ENCODE results near the gene ATP9B. TPM values are rescaled to one million over a fixed set of nuclear protein-coding genes. Genes with fewer than 3 reads are reported as not detected.

ATP9B gene
- total RNA-seq, 1 donor, result 35.4 TPM

DNA sequence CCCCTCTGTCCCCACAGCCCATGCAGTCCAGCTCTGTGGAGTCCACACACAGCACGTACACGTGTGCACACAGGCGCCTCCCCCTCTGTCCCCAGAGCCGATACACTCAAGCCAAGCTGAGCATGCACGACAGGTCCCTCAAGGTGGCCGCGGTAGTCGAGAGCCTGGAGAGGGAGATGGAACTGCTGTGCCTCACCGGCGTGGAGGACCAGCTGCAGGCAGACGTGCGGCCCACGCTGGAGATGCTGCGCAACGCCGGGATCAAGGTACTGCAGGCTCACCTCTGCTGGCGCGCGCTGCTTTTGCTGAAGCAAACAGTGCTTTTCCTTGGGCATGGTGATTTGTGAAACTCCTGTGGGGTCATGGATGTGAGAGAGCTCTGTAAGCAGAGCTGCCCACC lies 268.0 kb downstream of the ATP9B start:
- no peak for DNase-seq (ENCODE audit: low read depth)
- no peak overlapping the region for H3K4me3 ChIP-seq (ENCODE audit: low read depth, low read length)
- TF ChIP-seq, protein P1, sequence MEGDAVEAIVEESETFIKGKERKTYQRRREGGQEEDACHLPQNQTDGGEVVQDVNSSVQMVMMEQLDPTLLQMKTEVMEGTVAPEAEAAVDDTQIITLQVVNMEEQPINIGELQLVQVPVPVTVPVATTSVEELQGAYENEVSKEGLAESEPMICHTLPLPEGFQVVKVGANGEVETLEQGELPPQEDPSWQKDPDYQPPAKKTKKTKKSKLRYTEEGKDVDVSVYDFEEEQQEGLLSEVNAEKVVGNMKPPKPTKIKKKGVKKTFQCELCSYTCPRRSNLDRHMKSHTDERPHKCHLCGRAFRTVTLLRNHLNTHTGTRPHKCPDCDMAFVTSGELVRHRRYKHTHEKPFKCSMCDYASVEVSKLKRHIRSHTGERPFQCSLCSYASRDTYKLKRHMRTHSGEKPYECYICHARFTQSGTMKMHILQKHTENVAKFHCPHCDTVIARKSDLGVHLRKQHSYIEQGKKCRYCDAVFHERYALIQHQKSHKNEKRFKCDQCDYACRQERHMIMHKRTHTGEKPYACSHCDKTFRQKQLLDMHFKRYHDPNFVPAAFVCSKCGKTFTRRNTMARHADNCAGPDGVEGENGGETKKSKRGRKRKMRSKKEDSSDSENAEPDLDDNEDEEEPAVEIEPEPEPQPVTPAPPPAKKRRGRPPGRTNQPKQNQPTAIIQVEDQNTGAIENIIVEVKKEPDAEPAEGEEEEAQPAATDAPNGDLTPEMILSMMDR (IDR thresholded peaks at IDR 0.05; ENCODE audit: insufficient read depth, low read depth, low read length), result no peak

DNA sequence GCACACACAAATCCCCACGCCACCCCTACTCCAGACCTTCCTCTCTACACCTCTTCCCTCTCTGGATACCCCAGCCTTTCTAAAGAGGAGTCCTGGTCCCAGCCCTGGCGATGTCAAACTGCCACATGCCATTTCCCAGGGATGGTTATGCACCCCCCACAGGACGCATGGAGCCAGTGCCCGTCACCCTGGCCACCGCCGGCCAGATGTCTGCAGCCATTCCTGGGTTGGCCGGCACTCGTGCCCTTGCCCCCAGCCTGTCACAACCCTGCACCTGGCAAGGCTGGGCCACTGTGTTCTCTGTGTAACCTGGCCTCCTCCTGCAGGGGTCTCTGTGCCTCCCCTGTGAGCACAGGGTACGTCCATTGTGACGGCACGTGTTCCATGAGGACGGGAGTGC lies 268.4 kb downstream of the ATP9B start:
- H3K4me3 ChIP-seq (ENCODE audit: low read depth, low read length), result no peak overlapping the region
- TF ChIP-seq, protein P1 (IDR thresholded peaks at IDR 0.05; ENCODE audit: insufficient read depth, low read depth, low read length), result no peak
- DNase-seq (ENCODE audit: low read depth), result no peak

DNA sequence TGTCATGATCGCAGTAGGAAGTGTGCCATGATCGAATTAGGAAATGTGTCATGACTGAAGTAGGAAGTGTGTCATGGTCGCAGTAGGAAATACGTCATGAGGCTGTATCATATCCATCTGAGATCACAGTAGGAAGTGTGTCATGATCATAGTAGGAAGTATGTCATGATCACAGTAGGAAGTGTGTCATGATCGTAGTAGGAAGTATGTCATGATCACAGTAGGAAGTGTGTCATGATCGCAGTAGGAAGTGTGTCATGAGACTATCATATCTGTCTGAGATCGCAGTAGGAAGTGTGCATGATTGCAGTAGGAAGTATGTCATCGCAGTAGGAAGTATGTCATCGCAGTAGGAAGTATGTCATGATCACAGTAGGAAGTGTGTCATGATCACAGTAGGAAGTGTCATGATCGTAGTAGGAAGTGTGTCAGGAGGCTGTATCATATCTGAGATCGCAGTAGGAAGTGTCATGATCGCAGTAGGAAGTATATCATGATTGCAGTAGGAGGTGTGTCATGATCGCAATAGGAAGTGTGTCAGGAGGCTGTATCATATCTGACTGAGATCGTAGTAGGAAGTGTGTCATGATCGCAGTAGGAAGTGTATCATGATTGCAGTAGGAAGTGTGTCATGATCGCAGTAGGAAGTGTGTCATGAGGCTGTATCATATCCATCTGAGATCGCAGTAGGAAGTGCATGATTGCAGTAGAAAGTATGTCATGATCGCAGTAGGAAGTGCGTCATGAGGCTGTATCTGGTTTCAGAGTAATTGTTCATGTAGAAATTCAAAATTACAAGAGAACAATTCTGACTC lies 270.1 kb downstream of the ATP9B start:
- H3K4me3 ChIP-seq (ENCODE audit: low read depth, low read length), result no peak overlapping the region
- TF ChIP-seq, protein P1 (IDR thresholded peaks at IDR 0.05; ENCODE audit: insufficient read depth, low read depth, low read length), result no peak
- DNase-seq (ENCODE audit: low read depth), result no peak

DNA sequence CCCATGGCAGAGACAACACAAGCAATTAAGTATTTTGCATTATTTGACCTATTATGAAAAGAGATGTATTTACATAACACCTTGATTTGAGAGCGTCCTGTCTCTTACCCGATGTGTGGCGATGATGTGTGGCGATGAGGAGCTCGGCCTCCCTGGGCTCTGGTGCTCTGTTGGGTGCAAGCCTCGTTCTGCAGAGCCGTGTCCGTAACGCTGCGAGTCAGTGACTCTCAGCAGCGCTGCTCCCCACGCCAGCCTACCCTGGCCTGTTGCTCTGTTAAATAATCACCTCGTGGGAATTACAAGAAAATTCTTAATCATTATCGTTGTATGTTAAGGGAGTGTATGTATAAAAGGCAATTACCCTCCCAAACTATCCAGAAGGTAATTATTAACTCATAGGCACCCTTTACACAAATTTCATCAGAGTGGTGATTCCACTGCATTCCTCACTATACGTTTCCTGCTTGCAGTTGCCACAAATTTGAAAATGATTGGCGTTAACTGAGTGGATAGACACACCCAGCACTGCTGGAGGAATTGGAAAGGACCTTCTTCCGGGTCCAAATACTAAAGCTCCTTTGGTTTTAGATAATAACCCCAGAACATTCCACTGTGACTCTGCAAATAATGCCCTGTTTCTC lies 274.5 kb downstream of the ATP9B start:
- DNase-seq (ENCODE audit: low read depth), result no peak
- TF ChIP-seq, protein P1 (IDR thresholded peaks at IDR 0.05; ENCODE audit: insufficient read depth, low read depth, low read length), result no peak
- H3K4me3 ChIP-seq (ENCODE audit: low read depth, low read length), result no peak overlapping the region

DNA sequence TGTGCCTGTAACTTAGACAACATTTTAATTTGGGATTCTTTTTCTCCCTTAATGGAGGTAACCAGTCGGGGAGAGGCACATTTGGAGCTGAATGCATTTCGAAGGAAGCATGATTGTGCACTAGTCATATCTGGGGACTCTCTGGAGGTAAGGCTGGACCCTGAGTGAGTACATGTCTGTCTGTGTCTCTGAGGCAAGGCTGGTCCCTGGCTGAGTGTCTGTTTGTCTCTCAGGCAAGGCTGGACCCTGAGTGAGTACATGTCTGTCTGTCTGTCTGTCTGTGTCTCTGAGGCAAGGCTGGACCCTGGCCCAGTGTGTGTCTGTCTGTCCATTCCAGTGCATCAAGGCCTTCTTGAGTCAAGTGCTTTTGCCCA lies 275.0 kb downstream of the ATP9B start:
- TF ChIP-seq, protein P1 (IDR thresholded peaks at IDR 0.05; ENCODE audit: insufficient read depth, low read depth, low read length), result no peak
- DNase-seq (ENCODE audit: low read depth), result no peak

DNA sequence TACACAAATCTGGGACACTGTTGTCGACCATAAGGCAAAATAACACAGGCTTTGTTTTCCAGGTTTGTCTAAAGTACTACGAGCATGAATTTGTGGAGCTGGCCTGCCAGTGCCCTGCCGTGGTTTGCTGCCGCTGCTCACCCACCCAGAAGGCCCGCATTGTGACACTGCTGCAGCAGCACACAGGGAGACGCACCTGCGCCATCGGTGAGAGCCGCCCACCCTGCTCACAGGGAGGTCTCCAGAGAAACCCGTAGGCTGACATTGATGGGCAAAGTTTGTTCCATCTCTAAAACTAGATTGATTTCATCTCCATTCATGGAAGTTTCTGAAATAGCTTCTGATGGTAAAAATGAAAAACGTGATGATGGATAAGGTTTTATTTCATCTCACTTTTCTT lies 276.2 kb downstream of the ATP9B start:
- no peak overlapping the region for H3K4me3 ChIP-seq (ENCODE audit: low read depth, low read length)
- no peak for DNase-seq (ENCODE audit: low read depth)
- TF ChIP-seq, protein P1 (IDR thresholded peaks at IDR 0.05; ENCODE audit: insufficient read depth, low read depth, low read length), result no peak

More for the DNA sequence above, 275.0 kb downstream of the ATP9B start:
- no peak overlapping the region for H3K4me3 ChIP-seq (ENCODE audit: low read depth, low read length)

All from fibroblast of villous mesenchyme (primary cell).